HepG2 (cell line): ENCODE results near the gene RASAL3. TPM values are rescaled to one million over a fixed set of nuclear protein-coding genes. Genes with fewer than 3 reads are reported as not detected.

Source experiments
- ATAC-seq: fragments of 200-7000 bp; cut with Tn5 transposase; 3 replicates; pipeline ENCODE4 v1.9.1; 2020; ENCODE audit warnings: mild to moderate bottlenecking, moderate library complexity
- BruUV-seq: library from RNA; stranded (reverse); fragments of 400-500 nt; replicated peaks from 2 replicates; lab custom pipeline; 2021; lab: Mats Ljungman, UMichigan
- CTCF ChIA-PET: fragments of 300-600 bp; formaldehyde crosslinking; extraction: SDS; loops from one replicate; lab custom pipeline; 2021; ENCODE audit warnings: low total read pairs, inconsistent platforms, low intra/inter-chr PET ratio; lab: Yijun Ruan, JAX
- POLR2A ChIA-PET: fragments of 350-600 bp; sonication (Branson Sonifier 250); formaldehyde crosslinking; loops from one replicate; lab custom pipeline; 2020; ENCODE audit warnings: antibody characterized with exemption, inconsistent platforms; lab: Yijun Ruan, JAX
- DNase-seq: peaks from one replicate; pipeline ENCODE4 v3.0.0-alpha.2; 2015; ENCODE audit warnings: low spot score
- FAIRE-seq: peaks from 3 replicates; lab custom pipeline; 2011; peaks lifted over from hg19 to GRCh38; lab: Jason Lieb, UNC
- H2AFZ ChIP-seq: one replicate; pipeline ENCODE4 v1.6.1; 2011; ENCODE audit warnings: low read length, inconsistent platforms
- H3K27ac ChIP-seq: fragments of 300-600 bp; 3 replicates; pipeline ENCODE4 v1.8.0; 2011; ENCODE audit warnings: mixed run types, mild to moderate bottlenecking, mixed read lengths, low read length, inconsistent platforms; ENCODE audit not compliant: insufficient read depth; ENCODE audit errors: extremely low read length
- H3K27me3 ChIP-seq, 2 experiments: fragments of 200-600 bp in 1 of 2; 2 replicates in 1 of 2; 3 replicates in 1 of 2; pipeline versions ENCODE4 v1.6.0 to v1.8.0; 2011; ENCODE audit warnings: low read length in 2 of 2, mild to moderate bottlenecking in 2 of 2, moderate library complexity in 2 of 2, inconsistent platforms in 1 of 2; ENCODE audit not compliant: insufficient read depth in 2 of 2, control insufficient read depth in 1 of 2
- H3K36me3 ChIP-seq, 2 experiments: fragments of 200-600 bp in 1 of 2; replicated peaks in 1 of 2; 2 replicates in 1 of 2; 3 replicates in 1 of 2; pipeline versions ENCODE4 v1.5.1 to v1.8.0; 2011; ENCODE audit warnings: low read length in 2 of 2, inconsistent platforms in 1 of 2; ENCODE audit not compliant: insufficient read depth in 2 of 2, control insufficient read depth in 1 of 2
- H3K4me1 ChIP-seq: 2 replicates; pipeline ENCODE4 v1.5.1; 2012; ENCODE audit warnings: low read length, inconsistent platforms; ENCODE audit not compliant: insufficient read depth
- H3K4me2 ChIP-seq: 2 replicates; pipeline ENCODE4 v1.6.0; 2011; ENCODE audit warnings: low read depth, low read length, inconsistent platforms
- H3K4me3 ChIP-seq, 3 experiments: fragments of 200-600 bp in 1 of 3; sonication (generic), shearing (Covaris generic) in 1 of 3; replicated peaks in 1 of 3; 2 replicates each; pipeline ENCODE4 v1.5.1; 2011 to 2016; ENCODE audit warnings: low read length in 3 of 3, inconsistent platforms in 2 of 3, low read depth in 2 of 3, mild to moderate bottlenecking in 2 of 3, control low read depth in 1 of 3, mixed read lengths in 1 of 3; ENCODE audit not compliant: insufficient read depth in 1 of 3
- H3K79me2 ChIP-seq: one replicate; pipeline ENCODE4 v1.6.1; 2011; ENCODE audit warnings: low read length, inconsistent platforms; ENCODE audit not compliant: insufficient read depth
- H3K9ac ChIP-seq: 2 replicates; pipeline ENCODE4 v1.6.0; 2011; ENCODE audit warnings: mild to moderate bottlenecking, low read depth, low read length, inconsistent platforms; ENCODE audit not compliant: insufficient read depth
- H3K9me3 ChIP-seq: 2 replicates; pipeline ENCODE4 v1.5.1; 2012; ENCODE audit warnings: mild to moderate bottlenecking, low read length
- H4K20me1 ChIP-seq: 2 replicates; pipeline ENCODE4 v1.6.0; 2011; ENCODE audit warnings: inconsistent platforms, mild to moderate bottlenecking, low read length, moderate library complexity; ENCODE audit not compliant: insufficient read depth
- CEBPG ChIP-seq: IDR thresholded peaks from 2 replicates; pipeline ENCODE4 v1.6.1; 2016
- HNF1A ChIP-seq, 2 experiments: sonication (generic) in 1 of 2; formaldehyde crosslinking in 1 of 2; IDR thresholded peaks; 2 replicates each; pipeline versions ENCODE4 v1.4.0 to v1.6.1; 2016 to 2020; ENCODE audit warnings: borderline replicate concordance in 1 of 2, low read depth in 1 of 2, mild to moderate bottlenecking in 1 of 2, missing genetic modification reagents in 1 of 2
- LCORL ChIP-seq, 2 experiments: fragments of 450-650 bp in 1 of 2; sonication (generic) in 1 of 2; formaldehyde crosslinking in 1 of 2; IDR thresholded peaks; 2 replicates each; pipeline versions ENCODE4 v1.5.0 to v1.6.1; 2017 to 2020; ENCODE audit warnings: antibody characterized with exemption in 1 of 2, missing genetic modification reagents in 1 of 2
- ZNF589 ChIP-seq: sonication (generic); formaldehyde crosslinking; conservative IDR thresholded peaks from 2 replicates; pipeline ENCODE4 v1.8.0; 2022; ENCODE audit warnings: mild to moderate bottlenecking, moderate library complexity, missing genetic modification reagents
- ZNF639 ChIP-seq: conservative IDR thresholded peaks from 2 replicates; pipeline ENCODE4 v1.6.1; 2018; ENCODE audit warnings: missing genetic modification reagents
- ZSCAN20 ChIP-seq: sonication (generic); formaldehyde crosslinking; IDR thresholded peaks from 2 replicates; pipeline ENCODE4 v1.4.0; 2020; ENCODE audit warnings: missing genetic modification reagents, mild to moderate bottlenecking, borderline replicate concordance
- WGBS: methylation state at CpG from one replicate; pipeline ENCODE4 v1.1.6; 2017; ENCODE audit warnings: low lambda C conversion rate; 5-methylcytosine and 5-hydroxymethylcytosine counted together
- in situ Hi-C: cut with HindIII; loops from 2 replicates; pipeline ENCODE4 v1.10.0; 2017; ENCODE audit warnings: low pct_unique_long_range_greater_than_20kb; ENCODE audit not compliant: extremely low pct_ligation_motif_present
- intact Hi-C: fragments of 100-400 bp; cut with micrococcal nuclease; formaldehyde crosslinking; loops from one replicate; pipeline ENCODE4 v1.10.0; 2022; ENCODE audit not compliant: unreplicated experiment
- polyA plus RNA-seq, 8 experiments: library from polyadenylated mRNA; depleted of rRNA in 3 of 8; stranded (reverse) in 7 of 8; unstranded in 1 of 8; fragments of >200 nt; fragmentation: Illumina TruSeq in 4 of 8; extraction: Trizol in 4 of 8; gene quantifications; 2 replicates each; pipeline versions ENCODE4 v1.2.1 to v1.2.3, GENCODE V29; 2011 to 2016; ENCODE audit warnings: low read depth in 4 of 8, missing spikeins in 1 of 8, mixed read lengths in 1 of 8; ENCODE audit not compliant: insufficient read depth in 1 of 8
- total RNA-seq, 5 experiments: library from RNA; depleted of rRNA; stranded (reverse); fragments of >200 nt; fragmentation: Illumina TruSeq; extraction: Trizol; gene quantifications; 2 replicates each; pipeline ENCODE4 v1.2.3, GENCODE V29; 2016; ENCODE audit warnings: low read depth in 1 of 5

Gene RASAL3
- total and polyA plus RNA-seq, 2 of the 13 experiments (the other 11 are each of a cell fraction or from before 2014, with no cell fraction given): not detected

GRCh38 chr19:15498910-15499309 lies 34.6 kb upstream of the RASAL3 start:
- no peaks in the 10 kb centered on the region for H3K79me2 ChIP-seq
- ATAC-seq: no peak
- TF ChIP-seq ZNF639 (CRISPR knock-in tag): no peak
- TF ChIP-seq, all 625 proteins: peak for 0
- Histone ChIP-seq H3K4me3 (no peak overlapping the region), H3K27me3 (peaks cover 0 to 7% of the 10 kb centered on the region in 2 experiments; a peak in 1 of 5 replicates), H2AFZ (no peak overlapping the region), H3K9me3 (no peaks in the 10 kb centered on the region), H3K27ac (no peak overlapping the region), H3K36me3 (no peaks in the 10 kb centered on the region), H3K4me1 (peaks cover 7% of the 10 kb centered on the region), H3K4me2 (no peak overlapping the region), H3K9ac (no peak overlapping the region), H4K20me1 (no peaks in the 10 kb centered on the region)
- no peak for DNase-seq
- ChIA-PET POLR2A (no interaction called here), CTCF (no interaction called here)
- BruUV-seq: no TSS peak
- 28% methylated on average over 6 of the region's 6 CpGs for WGBS
- intact Hi-C loops (no loop called here), in situ Hi-C loops (no loop called here)
- no peak for FAIRE-seq

GRCh38 chr19:15498156-15498858 lies 34.0 kb upstream of the RASAL3 start:
- Histone ChIP-seq H3K27ac (no peak overlapping the region), H3K4me3 (no peak overlapping the region), H3K9me3 (no peaks in the 10 kb centered on the region), H3K4me2 (no peak overlapping the region), H3K36me3 (no peaks in the 10 kb centered on the region), H3K27me3 (peaks cover 0 to 7% of the 10 kb centered on the region in 2 experiments; a peak in 1 of 5 replicates), H3K9ac (no peak overlapping the region), H4K20me1 (no peaks in the 10 kb centered on the region), H3K4me1 (peaks cover 7% of the 10 kb centered on the region), H2AFZ (no peak overlapping the region), H3K79me2 (no peaks in the 10 kb centered on the region)
- TF ChIP-seq HNF1A (IDR thresholded peaks at IDR 0.05; ENCODE audit: low read depth) (0 out of 2 replicates have a peak, but pooled peaks have one; percentile 19), HNF1A (CRISPR knock-in tag; IDR thresholded peaks at IDR 0.05; ENCODE audit: borderline replicate concordance) (0 out of 2 replicates have a peak, but pooled peaks have one; percentile 34), ZNF589 (CRISPR knock-in tag) (no peak), CEBPG (CRISPR knock-in tag) (0 out of 2 replicates have a peak, but pooled peaks have one; percentile 14), ZSCAN20 (CRISPR knock-in tag) (no peak), LCORL (IDR thresholded peaks at IDR 0.05) (no peak), LCORL (CRISPR knock-in tag; IDR thresholded peaks at IDR 0.05) (0 out of 2 replicates have a peak, but pooled peaks have one; percentile 26)
- no TSS peak for BruUV-seq
- in situ Hi-C loops (no loop called here), intact Hi-C loops (no loop called here)
- 9% methylated on average over 10 of the region's 10 CpGs for WGBS
- ATAC-seq (no peak), FAIRE-seq (peak; percentile 68), DNase-seq (no peak)
- ChIA-PET POLR2A (no interaction called here), CTCF (no interaction called here)
